Ectodermal cell (in vitro differentiated cells): ENCODE measurements around the gene P2RY13.

Experiments
- H3K27ac ChIP-seq: 2 replicates; pipeline ENCODE4 v1.7.0; 2013; ENCODE audit warnings: mild to moderate bottlenecking, low read depth, low read length; ENCODE audit not compliant: insufficient read depth, poor library complexity, severe bottlenecking
- H3K27me3 ChIP-seq: 2 replicates; pipeline ENCODE4 v1.7.0; 2013; ENCODE audit warnings: mild to moderate bottlenecking, low read length; ENCODE audit not compliant: insufficient read depth, control insufficient read depth, poor library complexity, severe bottlenecking
- H3K36me3 ChIP-seq: one replicate; pipeline ENCODE4 v1.7.0; 2013; ENCODE audit warnings: low read length; ENCODE audit not compliant: control insufficient read depth, insufficient read depth
- H3K4me1 ChIP-seq: one replicate; pipeline ENCODE4 v1.7.0; 2013; ENCODE audit warnings: low read length; ENCODE audit not compliant: control insufficient read depth, insufficient read depth
- H3K4me3 ChIP-seq: 2 replicates; pipeline ENCODE4 v1.7.0; 2013; ENCODE audit warnings: low read depth, low read length, control low read depth; ENCODE audit not compliant: insufficient read depth
- H3K9me3 ChIP-seq: 2 replicates; pipeline ENCODE4 v1.7.0; 2013; ENCODE audit warnings: mild to moderate bottlenecking, low read length, moderate library complexity; ENCODE audit not compliant: control insufficient read depth
- WGBS, 2 experiments: methylation state at CpG; one replicate each; pipeline ENCODE4 v1.1.7; 2013; ENCODE audit warnings: missing lambda C conversion rate in 2 of 2; 5-methylcytosine and 5-hydroxymethylcytosine counted together

The P2RY13 gene

GRCh38 chr3:151281671-151282324 is 47.6 kb downstream of the P2RY13 start:
- Histone ChIP-seq H3K27ac (no peak overlapping the region), H3K4me1 (peaks cover 6% of the 10 kb centered on the region)
- WGBS, 2 experiments, result 92 to 98% methylated on average over 8 of the region's 9 CpGs

GRCh38 chr3:151278230-151278629 is 51.1 kb downstream of the P2RY13 start, which contains the start of gene P2RY14:
Gene P2RY14 (minus strand): TSS chr3:151278542. CDS start chr3:151214316, 64,226 bp downstream.
- Histone ChIP-seq H3K36me3 (no peaks in the 10 kb centered on the region), H3K9me3 (no peaks in the 10 kb centered on the region), H3K4me3 (no peak within 1 kb of the TSS), H3K27me3 (no peaks in the 10 kb centered on the region), H3K27ac (no peak within 1 kb of the TSS), H3K4me1 (no peaks in the 10 kb centered on the region)
- 92 to 93% methylated on average over 4 of the region's 4 CpGs for WGBS, 2 experiments

More at GRCh38 chr3:151281671-151282324, 47.6 kb downstream of the P2RY13 start:
- no peaks in the 10 kb centered on the region for H3K27me3 ChIP-seq
- no peaks in the 10 kb centered on the region for H3K9me3 ChIP-seq
- H3K4me3 ChIP-seq, result no peak overlapping the region
- H3K36me3 ChIP-seq, result no peaks in the 10 kb centered on the region

GRCh38 chr3:151276687-151277042 is 52.7 kb downstream of the P2RY13 start:
- Histone ChIP-seq H3K9me3 (no peaks in the 10 kb centered on the region), H3K4me1 (no peaks in the 10 kb centered on the region), H3K27me3 (no peaks in the 10 kb centered on the region), H3K27ac (no peak overlapping the region), H3K36me3 (no peaks in the 10 kb centered on the region), H3K4me3 (no peak overlapping the region)
- 93 to 95% methylated on average over 6 of the region's 6 CpGs for WGBS, 2 experiments
